Caco-2 (cell line): ENCODE results near the gene OGDH. TPM values are rescaled to one million over a fixed set of nuclear protein-coding genes. Genes with fewer than 3 reads are reported as not detected.

Experiments used
- BruUV-seq: library from RNA; stranded (reverse); fragments of 400-500 nt; replicated peaks from 2 replicates; lab custom pipeline; 2021; lab: Mats Ljungman, UMichigan
- CTCF ChIA-PET: fragments of 300-600 bp; sonication (Branson Sonifier 250); formaldehyde crosslinking; loops from one replicate; lab custom pipeline; 2022; ENCODE audit warnings: antibody characterized with exemption; lab: Charles Lee
- POLR2A ChIA-PET: fragments of 300-600 bp; sonication (Branson Sonifier 250); formaldehyde crosslinking; loops from one replicate; lab custom pipeline; 2022; ENCODE audit warnings: antibody characterized with exemption; lab: Charles Lee
- DNase-seq, 2 experiments: peaks; one replicate each; pipeline versions ENCODE4 v3.0.0 to v3.0.0-alpha.2; 2020 to 2022
- H3K27me3 ChIP-seq: replicated peaks from 2 replicates; pipeline ENCODE4 v1.6.0; 2011; ENCODE audit warnings: low read length; ENCODE audit not compliant: control insufficient read depth, insufficient read depth
- H3K36me3 ChIP-seq: 2 replicates; pipeline ENCODE4 v1.5.1; 2011; ENCODE audit warnings: low read length; ENCODE audit not compliant: control insufficient read depth, insufficient read depth
- H3K4me1 ChIP-seq: fragments of 250-450 bp; sonication (Bioruptor Pico); 2 replicates; pipeline ENCODE4 v1.5.1; 2020; ENCODE audit warnings: mild to moderate bottlenecking
- H3K4me3 ChIP-seq: 2 replicates; pipeline ENCODE4 v1.5.1; 2011; ENCODE audit warnings: low read depth, mild to moderate bottlenecking, control low read depth, low read length
- H3K9me3 ChIP-seq: fragments of 250-450 bp; sonication (Bioruptor Pico); 2 replicates; pipeline ENCODE4 v1.5.1; 2020; ENCODE audit warnings: mild to moderate bottlenecking, moderate library complexity
- H3K27ac Mint-ChIP-seq: one replicate; pipeline ENCODE4 v1.8.0; 2022; ENCODE audit warnings: mixed read lengths; ENCODE audit not compliant: unreplicated experiment
- H3K27me3 Mint-ChIP-seq: one replicate; pipeline ENCODE4 v1.8.0; 2022; ENCODE audit warnings: mixed read lengths; ENCODE audit not compliant: insufficient read depth, unreplicated experiment
- H3K36me3 Mint-ChIP-seq: one replicate; pipeline ENCODE4 v1.8.0; 2022; ENCODE audit warnings: mild to moderate bottlenecking, mixed read lengths; ENCODE audit not compliant: insufficient read depth, unreplicated experiment
- H3K4me1 Mint-ChIP-seq: one replicate; pipeline ENCODE4 v1.8.0; 2022; ENCODE audit warnings: low read depth, mixed read lengths; ENCODE audit not compliant: unreplicated experiment
- H3K4me3 Mint-ChIP-seq: one replicate; pipeline ENCODE4 v1.8.0; 2022; ENCODE audit warnings: mild to moderate bottlenecking, moderate library complexity, mixed read lengths; ENCODE audit not compliant: unreplicated experiment
- H3K9me3 Mint-ChIP-seq: one replicate; pipeline ENCODE4 v1.8.0; 2022; ENCODE audit warnings: mixed read lengths; ENCODE audit not compliant: unreplicated experiment
- CTCF ChIP-seq, 2 experiments: fragments of 200-600 bp in 1 of 2; IDR thresholded peaks; 1 replicate in 1 of 2; 2 replicates in 1 of 2; pipeline versions ENCODE4 v1.5.1 to v1.8.0; 2011 to 2022; ENCODE audit warnings: antibody characterized with exemption in 1 of 2, control low read depth in 1 of 2, inconsistent platforms in 1 of 2, low read depth in 1 of 2, low read length in 1 of 2, mild to moderate bottlenecking in 1 of 2, moderate library complexity in 1 of 2; ENCODE audit not compliant: insufficient read depth in 1 of 2, severe bottlenecking in 1 of 2, unreplicated experiment in 1 of 2
- intact Hi-C: fragments of 100-400 bp; cut with micrococcal nuclease; formaldehyde crosslinking; loops from one replicate; pipeline ENCODE4 v1.10.0; 2022; ENCODE audit not compliant: unreplicated experiment
- total RNA-seq: library from RNA; stranded (reverse); gene quantifications from 2 replicates; pipeline ENCODE4 v1.2.3, GENCODE V29; 2022

The OGDH gene
- total RNA-seq, 1 experiment from 2014 or later, result 62.1 TPM

GRCh38 chr7:44583146-44583865 is 23.1 kb upstream of the OGDH start:
- TF ChIP-seq CTCF (IDR thresholded peaks at IDR 0.05; ENCODE audit: insufficient read depth in 1 of 2, low read depth in 1 of 2, low read length in 1 of 2, severe bottlenecking in 1 of 2, unreplicated experiment in 1 of 2), result no peak
- Mint-ChIP-seq H3K4me3 (peak overlapping the region; percentile 86), H3K27ac (peak overlapping the region; percentile 96), H3K4me1 (peaks cover 10% of the 10 kb centered on the region), H3K9me3 (no peaks in the 10 kb centered on the region), H3K36me3 (peaks cover 46% of the 10 kb centered on the region), H3K27me3 (no peaks in the 10 kb centered on the region)
- H3K4me1 ChIP-seq, result peaks cover 13% of the 10 kb centered on the region
- no peaks in the 10 kb centered on the region for H3K27me3 ChIP-seq
- DNase-seq, result no peak
- intact Hi-C loops, result loop anchor here (2.0 to 10.0 kb wide), 3 partner anchors 164 to 401 kb away; partner anchors contain the start of genes H2AZ2 and ZMIZ2
- H3K9me3 ChIP-seq, result no peaks in the 10 kb centered on the region
- no TSS peak for BruUV-seq
- POLR2A ChIA-PET, result interaction anchor here (0.9 to 2.1 kb wide), 5 partner anchors 9 to 215 kb away, joined by 3 to 26 read pairs (median 7); partner anchors contain the start of genes DDX56 and OGDH
- CTCF ChIA-PET, result no interaction called here
- H3K36me3 ChIP-seq, result no peaks in the 10 kb centered on the region
- peak overlapping the region; percentile 37 for H3K4me3 ChIP-seq

- peaks cover 5% of the 10 kb centered on the region for H3K4me1 Mint-ChIP-seq
- H3K27ac Mint-ChIP-seq, result peak overlapping the region; percentile 55
Observed at GRCh38 chr7:44587843-44588711, 18.4 kb upstream of the OGDH start.

More at GRCh38 chr7:44587843-44588711, 18.4 kb upstream of the OGDH start:
- Histone ChIP-seq H3K27me3 (no peaks in the 10 kb centered on the region), H3K9me3 (no peaks in the 10 kb centered on the region), H3K4me1 (0 out of 2 replicates have a peak, but pooled peaks cover 1% of the 10 kb centered on the region), H3K4me3 (no peak overlapping the region), H3K36me3 (no peaks in the 10 kb centered on the region)
- Mint-ChIP-seq H3K27me3 (peaks cover 1% of the 10 kb centered on the region), H3K36me3 (no peaks in the 10 kb centered on the region), H3K9me3 (no peaks in the 10 kb centered on the region), H3K4me3 (no peak overlapping the region)
- peak; percentile 60 to 68 for TF ChIP-seq CTCF (IDR thresholded peaks at IDR 0.05; ENCODE audit: insufficient read depth in 1 of 2, low read depth in 1 of 2, low read length in 1 of 2, severe bottlenecking in 1 of 2, unreplicated experiment in 1 of 2)
- POLR2A ChIA-PET, result no interaction called here
- no TSS peak for BruUV-seq
- CTCF ChIA-PET, result no interaction called here
- DNase-seq, result peak in 1 of 2 experiments; percentile 66
- intact Hi-C loops, result loop anchor here (1.0 to 10.0 kb wide), 3 partner anchors 259 to 548 kb away; no protein-coding TSS in a partner anchor
